Measurements from ENCODE around the gene TMEM240.
"Not testable (repeated sequence)": the region's sequence is repeated elsewhere in the genome, so short reads cannot be mapped to it uniquely, and the experiment has no call there.

GRCh38 chr1:1556961-1557360, 16.5 kb upstream of the TMEM240 start:
- TF ChIP-seq CTCF, POLR2A (IDR thresholded peaks at IDR 0.05): not testable (repeated sequence)

Data from Peyer's patch (tissue), 4 donors.